ENCODE results near the gene ME3. TPM values are rescaled to one million over a fixed set of nuclear protein-coding genes. Genes with fewer than 3 reads are reported as not detected.

The ME3 gene
- total RNA-seq, 1 donor from 2014 or later = 0.92 TPM

DNA sequence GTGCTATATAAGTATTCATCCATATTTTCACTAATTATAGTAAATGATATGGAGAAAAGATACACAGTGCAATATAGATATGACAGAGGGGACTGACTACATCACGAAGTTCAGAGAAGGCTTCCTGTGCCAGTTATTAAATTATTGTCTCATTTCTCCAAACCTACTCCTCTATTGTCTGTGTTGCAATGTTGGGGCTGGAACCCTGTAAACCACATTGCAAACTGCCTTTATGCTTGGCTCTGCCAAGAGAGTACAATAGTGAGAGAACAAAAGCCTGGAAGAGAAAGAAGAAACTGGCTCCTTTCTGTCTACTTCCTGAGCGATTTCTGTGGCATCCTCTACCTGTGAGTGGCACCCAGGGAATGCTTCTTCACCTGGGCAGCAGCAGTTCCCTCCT lies 46.4 kb downstream of the ME3 start:
- Mint-ChIP-seq H3K4me3 (ENCODE audit: unreplicated experiment) (no peak overlapping the region), H3K27ac (ENCODE audit: unreplicated experiment) (no peak overlapping the region), H3K9me3 (ENCODE audit: unreplicated experiment) (no peaks in the 10 kb centered on the region), H3K36me3 (ENCODE audit: low read depth, unreplicated experiment) (no peaks in the 10 kb centered on the region), H3K27me3 (ENCODE audit: unreplicated experiment) (peaks cover 3% of the 10 kb centered on the region), H3K4me1 (ENCODE audit: unreplicated experiment) (no peaks in the 10 kb centered on the region)
- TF ChIP-seq CTCF (IDR thresholded peaks at IDR 0.05; ENCODE audit: unreplicated experiment) = no peak
- no peak for DNase-seq (ENCODE audit: low spot score)

- Mint-ChIP-seq H3K27ac (ENCODE audit: unreplicated experiment) (no peak overlapping the region), H3K27me3 (ENCODE audit: unreplicated experiment) (no peaks in the 10 kb centered on the region), H3K4me1 (ENCODE audit: unreplicated experiment) (no peaks in the 10 kb centered on the region), H3K36me3 (ENCODE audit: low read depth, unreplicated experiment) (no peaks in the 10 kb centered on the region), H3K9me3 (ENCODE audit: unreplicated experiment) (no peaks in the 10 kb centered on the region), H3K4me3 (ENCODE audit: unreplicated experiment) (no peak overlapping the region)
- DNase-seq (ENCODE audit: low spot score) = no peak
- TF ChIP-seq CTCF (IDR thresholded peaks at IDR 0.05; ENCODE audit: unreplicated experiment) = no peak
These were observed 46.9 kb downstream of the ME3 start for GRCh38 chr11:86625544-86625943.

- no peak overlapping the region for H3K27ac Mint-ChIP-seq (ENCODE audit: unreplicated experiment)
- H3K4me3 Mint-ChIP-seq (ENCODE audit: unreplicated experiment) = no peak overlapping the region
- TF ChIP-seq CTCF (IDR thresholded peaks at IDR 0.05; ENCODE audit: unreplicated experiment) = no peak
- no peaks in the 10 kb centered on the region for H3K36me3 Mint-ChIP-seq (ENCODE audit: low read depth, unreplicated experiment)
- H3K27me3 Mint-ChIP-seq (ENCODE audit: unreplicated experiment) = no peaks in the 10 kb centered on the region
- no peak for DNase-seq (ENCODE audit: low spot score)
- H3K9me3 Mint-ChIP-seq (ENCODE audit: unreplicated experiment) = no peaks in the 10 kb centered on the region
- no peaks in the 10 kb centered on the region for H3K4me1 Mint-ChIP-seq (ENCODE audit: unreplicated experiment)
These were observed 48.0 kb downstream of the ME3 start for GRCh38 chr11:86624366-86624765.

GRCh38 chr11:86623736-86624135 lies 48.7 kb downstream of the ME3 start:
- TF ChIP-seq CTCF (IDR thresholded peaks at IDR 0.05; ENCODE audit: unreplicated experiment) = no peak
- no peaks in the 10 kb centered on the region for H3K36me3 Mint-ChIP-seq (ENCODE audit: low read depth, unreplicated experiment)
- H3K27me3 Mint-ChIP-seq (ENCODE audit: unreplicated experiment) = no peaks in the 10 kb centered on the region
- no peak overlapping the region for H3K4me3 Mint-ChIP-seq (ENCODE audit: unreplicated experiment)
- no peaks in the 10 kb centered on the region for H3K4me1 Mint-ChIP-seq (ENCODE audit: unreplicated experiment)
- H3K27ac Mint-ChIP-seq (ENCODE audit: unreplicated experiment) = no peak overlapping the region
- DNase-seq (ENCODE audit: low spot score) = no peak
- no peaks in the 10 kb centered on the region for H3K9me3 Mint-ChIP-seq (ENCODE audit: unreplicated experiment)

DNA sequence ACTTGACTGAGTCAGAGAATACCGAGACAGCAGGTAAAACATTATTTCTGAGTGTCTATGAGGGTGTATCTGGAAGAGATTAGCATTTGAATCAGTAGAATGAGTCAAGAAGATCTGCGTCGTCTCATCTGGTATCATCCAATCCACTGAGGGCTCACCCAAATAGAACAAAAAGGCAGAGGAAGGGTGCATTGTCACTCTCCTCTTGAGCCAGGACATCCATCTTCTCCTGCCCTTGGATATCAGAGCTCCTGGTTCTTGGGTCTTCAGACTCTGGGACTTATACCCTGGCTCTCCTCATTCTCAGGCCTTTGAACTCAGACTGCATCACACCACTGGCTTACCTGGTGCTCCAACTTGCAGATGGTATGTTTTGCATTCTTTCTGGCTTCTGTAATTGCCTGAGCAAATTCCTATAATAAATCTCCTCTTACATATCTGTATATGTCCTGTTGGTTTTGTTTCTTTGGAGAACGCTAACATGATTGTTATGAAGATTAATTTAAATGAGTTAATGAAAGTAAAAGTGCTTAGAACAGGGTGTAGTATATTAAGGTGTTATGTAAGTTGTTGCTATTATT lies 49.3 kb downstream of the ME3 start:
- Mint-ChIP-seq H3K4me3 (ENCODE audit: unreplicated experiment) (no peak overlapping the region), H3K36me3 (ENCODE audit: low read depth, unreplicated experiment) (no peaks in the 10 kb centered on the region), H3K4me1 (ENCODE audit: unreplicated experiment) (no peaks in the 10 kb centered on the region), H3K27me3 (ENCODE audit: unreplicated experiment) (no peaks in the 10 kb centered on the region), H3K9me3 (ENCODE audit: unreplicated experiment) (no peaks in the 10 kb centered on the region), H3K27ac (ENCODE audit: unreplicated experiment) (no peak overlapping the region)
- no peak for TF ChIP-seq CTCF (IDR thresholded peaks at IDR 0.05; ENCODE audit: unreplicated experiment)
- no peak for DNase-seq (ENCODE audit: low spot score)

Data from endothelial cell (in vitro differentiated cells).